NCI-H1694 (cell line): ENCODE measurements around the gene ARHGDIB.
A peak's percentile ranks its signal among the peaks of the same experiment; 100 is the strongest.

ENCODE experiments used
- DNase-seq: peaks from one replicate; lab custom pipeline; 2025; lab: John Stamatoyannopoulos, UW

The ARHGDIB gene

GRCh38 chr12:14893506-14894250 is 67.7 kb downstream of the ARHGDIB start:
- peak; percentile 62 for DNase-seq

GRCh38 chr12:14892726-14893505 is 68.5 kb downstream of the ARHGDIB start:
- peak; percentile 30 for DNase-seq
